Measurements from ENCODE around the gene IL1A. TPM values are rescaled to one million over a fixed set of nuclear protein-coding genes. Genes with fewer than 3 reads are reported as not detected.

The IL1A gene
- 4.1 TPM in 1 of 2 replicates, not detected in the other for total RNA-seq (ENCODE audit: low replicate concordance)

GRCh38 chr2:112784199-112785189 is at the start of gene IL1A:
Gene IL1A, minus strand, starts transcription at chr2:112784493. Its CDS starts 723 bp downstream, at chr2:112783770.

GRCh38 chr2:112764071-112765044 is 19.9 kb downstream of the IL1A start, which contains the start of gene CKAP2L:
Gene CKAP2L, minus strand, starts transcription at chr2:112764609. Its CDS starts 11 bp downstream, at chr2:112764598.

Other genes starting within 250 kb of the IL1A start
- gene POLR1B, start 242.0 kb downstream of the IL1A start, total RNA-seq (ENCODE audit: low replicate concordance) = 11.9 and 13.5 TPM in 2 replicates
- 13.2 and 21.2 TPM in 2 replicates for gene CHCHD5, start 199.9 kb downstream of the IL1A start, total RNA-seq (ENCODE audit: low replicate concordance)
- gene SLC20A1, start 138.6 kb downstream of the IL1A start, total RNA-seq (ENCODE audit: low replicate concordance) = 27.4 and 82.2 TPM in 2 replicates
- not detected in 2 replicates for gene NT5DC4, start 63.5 kb downstream of the IL1A start, total RNA-seq (ENCODE audit: low replicate concordance)
- gene CKAP2L, start 19.9 kb downstream of the IL1A start, total RNA-seq (ENCODE audit: low replicate concordance) = 0.94 and 2.1 TPM in 2 replicates
- gene IL1B, start 52.3 kb upstream of the IL1A start, total RNA-seq (ENCODE audit: low replicate concordance) = 0.82 and 60.4 TPM in 2 replicates
- gene IL37, start 126.7 kb upstream of the IL1A start, total RNA-seq (ENCODE audit: low replicate concordance) = not detected in 2 replicates
- not detected in 2 replicates for gene IL36G, start 193.5 kb upstream of the IL1A start, total RNA-seq (ENCODE audit: low replicate concordance)
- gene IL36A, start 221.0 kb upstream of the IL1A start, total RNA-seq (ENCODE audit: low replicate concordance) = not detected in 2 replicates